Tibial nerve (tissue), 4 donors: ENCODE measurements around the gene COL19A1.

Experiments
- EP300 ChIP-seq, 2 donors: sonication (generic); formaldehyde crosslinking; IDR thresholded peaks; one replicate each; pipeline ENCODE4 v1.6.1; 2017; ENCODE audit warnings: antibody characterized with exemption in 2 of 2, mild to moderate bottlenecking in 1 of 2
- POLR2A ChIP-seq, 2 donors: fragments of 450-650 bp; IDR thresholded peaks; one replicate each; pipeline ENCODE4 v1.6.1; 2017; ENCODE audit warnings: antibody characterized with exemption in 2 of 2, mild to moderate bottlenecking in 2 of 2, moderate library complexity in 2 of 2
- TF ChIP-seq, protein P1 (sequence below), 5 experiments: fragments of 200-600 bp in 3 of 5; fragments of 450-650 bp in 2 of 5; sonication (generic) in 3 of 5; IDR thresholded peaks; one replicate each; pipeline ENCODE4 v1.5.1; 2016 to 2019; ENCODE audit warnings: antibody characterized with exemption in 5 of 5, mild to moderate bottlenecking in 3 of 5, moderate library complexity in 2 of 5

GRCh38 chr6:70028246-70028645, 161.9 kb downstream of the COL19A1 start:
- TF ChIP-seq, protein P1, sequence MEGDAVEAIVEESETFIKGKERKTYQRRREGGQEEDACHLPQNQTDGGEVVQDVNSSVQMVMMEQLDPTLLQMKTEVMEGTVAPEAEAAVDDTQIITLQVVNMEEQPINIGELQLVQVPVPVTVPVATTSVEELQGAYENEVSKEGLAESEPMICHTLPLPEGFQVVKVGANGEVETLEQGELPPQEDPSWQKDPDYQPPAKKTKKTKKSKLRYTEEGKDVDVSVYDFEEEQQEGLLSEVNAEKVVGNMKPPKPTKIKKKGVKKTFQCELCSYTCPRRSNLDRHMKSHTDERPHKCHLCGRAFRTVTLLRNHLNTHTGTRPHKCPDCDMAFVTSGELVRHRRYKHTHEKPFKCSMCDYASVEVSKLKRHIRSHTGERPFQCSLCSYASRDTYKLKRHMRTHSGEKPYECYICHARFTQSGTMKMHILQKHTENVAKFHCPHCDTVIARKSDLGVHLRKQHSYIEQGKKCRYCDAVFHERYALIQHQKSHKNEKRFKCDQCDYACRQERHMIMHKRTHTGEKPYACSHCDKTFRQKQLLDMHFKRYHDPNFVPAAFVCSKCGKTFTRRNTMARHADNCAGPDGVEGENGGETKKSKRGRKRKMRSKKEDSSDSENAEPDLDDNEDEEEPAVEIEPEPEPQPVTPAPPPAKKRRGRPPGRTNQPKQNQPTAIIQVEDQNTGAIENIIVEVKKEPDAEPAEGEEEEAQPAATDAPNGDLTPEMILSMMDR (IDR thresholded peaks at IDR 0.05) = no peak
- no peak for TF ChIP-seq POLR2A (IDR thresholded peaks at IDR 0.05)
- no peak for TF ChIP-seq EP300 (IDR thresholded peaks at IDR 0.05)
